Measurements from ENCODE around the gene ARMH1.

ARMH1 gene

DNA sequence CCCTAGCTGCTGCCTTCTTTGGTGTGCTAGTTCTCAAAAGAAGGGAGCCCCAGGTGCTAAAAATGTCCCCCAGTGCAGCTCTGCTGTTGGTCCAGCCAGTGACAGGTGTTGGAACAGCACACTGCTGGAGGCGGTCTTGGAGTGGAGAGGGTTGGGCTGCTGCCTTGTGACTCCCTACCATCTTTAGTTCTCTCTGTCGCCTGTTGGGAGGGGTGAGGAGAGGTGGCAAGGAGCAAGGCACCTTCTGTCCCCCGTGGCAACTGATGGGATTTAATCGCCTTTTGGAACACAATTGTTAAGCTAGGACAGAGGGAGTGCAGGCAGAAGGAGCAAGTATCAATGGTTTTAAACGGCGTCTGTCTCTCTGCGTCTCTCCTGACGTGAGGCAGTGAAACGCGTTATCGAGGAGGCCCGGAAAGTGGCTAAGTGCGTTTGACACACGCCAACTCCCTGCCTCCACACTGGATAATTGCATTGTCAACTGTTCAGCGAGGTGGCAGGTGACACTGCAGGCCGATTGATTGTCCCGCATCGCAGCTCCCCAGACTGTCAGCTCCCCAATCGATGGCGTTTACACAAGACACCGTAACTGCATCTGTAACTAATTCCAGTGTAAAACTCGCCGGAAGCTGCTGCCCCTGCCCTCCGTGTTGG lies 34.2 kb upstream of the ARMH1 start:
- DNase-seq (ENCODE audit: low spot score in 2 of 2), result no peak
- peaks cover 38% of the 10 kb centered on the region for H3K36me3 Mint-ChIP-seq
- ATAC-seq (ENCODE audit: low read depth), result no peak
- H3K27me3 Mint-ChIP-seq, result no peaks in the 10 kb centered on the region
- peaks cover 13% of the 10 kb centered on the region for H3K4me1 Mint-ChIP-seq
- H3K9me3 Mint-ChIP-seq, result no peaks in the 10 kb centered on the region
- H3K4me3 Mint-ChIP-seq, result no peak overlapping the region
- H3K27ac Mint-ChIP-seq, result no peak overlapping the region

DNA sequence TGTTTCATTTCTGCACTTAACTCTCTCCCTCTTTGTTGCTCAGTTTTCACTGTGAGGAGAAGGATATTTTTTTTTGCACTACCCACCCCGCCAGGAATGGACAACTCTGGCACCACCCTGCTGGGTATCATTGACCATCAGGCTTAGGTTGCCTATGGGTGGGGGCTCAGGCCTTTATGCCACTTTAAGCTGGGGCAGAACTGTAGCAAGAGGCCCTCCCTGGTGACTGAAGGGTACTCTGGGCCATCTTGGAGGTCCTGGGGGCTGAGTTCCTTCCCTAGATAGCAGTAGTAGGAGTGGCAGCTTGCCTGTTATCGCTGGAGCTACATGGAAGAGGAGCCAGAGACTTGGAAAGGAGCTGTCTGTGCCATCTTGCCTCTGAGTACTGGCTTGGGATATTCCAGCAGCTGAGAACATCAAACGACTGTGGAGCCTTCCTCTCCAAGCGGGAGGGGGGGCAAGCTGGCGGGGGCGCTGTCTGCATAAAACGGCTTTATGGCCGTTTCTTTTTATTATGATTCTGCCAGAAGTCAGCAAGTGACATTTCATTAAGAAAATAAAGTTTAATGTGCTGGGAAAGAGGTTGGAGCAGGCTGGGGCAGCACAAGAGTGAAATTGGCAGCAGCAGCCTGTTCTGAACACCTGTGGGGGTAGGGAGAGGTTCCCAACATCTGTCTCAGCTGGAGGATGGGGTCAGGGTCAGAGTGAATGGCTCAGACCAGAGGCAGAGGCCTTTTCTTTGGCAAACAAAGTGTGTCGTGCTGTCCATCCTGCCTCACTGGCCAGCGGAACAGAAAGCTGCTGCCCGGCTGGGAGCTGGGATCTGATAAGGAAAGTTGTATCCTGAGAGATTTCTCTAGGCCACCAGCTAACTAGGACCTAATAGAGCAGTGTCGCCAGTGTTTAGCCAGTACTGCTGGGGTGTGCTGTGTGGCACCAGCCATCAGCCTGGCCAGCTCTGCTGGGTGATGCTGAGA lies 33.1 kb upstream of the ARMH1 start:
- peak overlapping the region; percentile 79 for H3K27ac Mint-ChIP-seq
- no peak for ATAC-seq (ENCODE audit: low read depth)
- H3K4me1 Mint-ChIP-seq, result peaks cover 9% of the 10 kb centered on the region
- H3K27me3 Mint-ChIP-seq, result no peaks in the 10 kb centered on the region
- H3K4me3 Mint-ChIP-seq, result no peak overlapping the region
- DNase-seq (ENCODE audit: low spot score in 2 of 2), result no peak
- H3K9me3 Mint-ChIP-seq, result no peaks in the 10 kb centered on the region
- peaks cover 33% of the 10 kb centered on the region for H3K36me3 Mint-ChIP-seq

DNA sequence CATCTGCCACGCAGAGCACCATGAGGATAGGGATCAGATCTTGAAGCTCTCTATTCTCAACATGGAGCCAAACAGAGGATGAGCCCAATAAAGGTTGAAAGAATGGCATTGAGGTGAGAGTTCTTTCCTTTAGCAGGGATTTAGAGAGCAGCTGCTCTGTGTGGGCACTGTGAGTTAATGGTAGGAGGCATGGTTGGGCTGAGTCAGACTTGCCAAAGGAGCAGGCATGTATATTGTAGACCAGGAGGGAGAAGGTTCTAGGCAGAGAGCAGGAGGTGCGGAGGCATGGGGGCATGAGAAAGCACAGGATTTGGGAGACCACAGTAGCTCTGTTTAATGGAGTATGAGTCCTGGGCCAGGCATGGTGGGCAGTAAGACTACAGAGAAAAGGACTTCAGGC lies 32.3 kb upstream of the ARMH1 start:
- Mint-ChIP-seq H3K27me3 (no peaks in the 10 kb centered on the region), H3K36me3 (peaks cover 32% of the 10 kb centered on the region), H3K4me1 (peaks cover 9% of the 10 kb centered on the region), H3K9me3 (no peaks in the 10 kb centered on the region), H3K4me3 (no peak overlapping the region), H3K27ac (peak overlapping the region; percentile 79)
- ATAC-seq (ENCODE audit: low read depth) (no peak), DNase-seq (ENCODE audit: low spot score in 2 of 2) (no peak)

DNA sequence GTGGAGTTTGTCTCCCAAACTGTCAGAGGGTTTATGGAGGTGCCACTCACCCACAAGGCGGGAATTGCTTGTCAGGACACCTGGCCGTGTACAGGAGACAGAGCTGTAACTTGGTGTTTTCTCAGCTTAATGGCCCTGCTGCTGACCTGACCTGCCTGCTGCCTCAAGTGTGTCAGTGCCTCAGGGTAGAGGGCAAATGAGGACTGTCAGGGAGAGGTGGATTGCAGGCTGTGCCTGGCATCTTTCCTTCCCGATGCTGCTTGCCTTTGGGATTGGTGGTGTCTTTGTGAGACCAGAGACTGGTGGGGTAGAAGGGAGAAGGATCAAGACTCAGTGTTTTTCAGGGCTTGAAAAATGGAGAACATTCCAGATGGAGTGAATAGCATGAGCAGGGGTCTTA lies 31.6 kb upstream of the ARMH1 start:
- peaks cover 36% of the 10 kb centered on the region for H3K36me3 Mint-ChIP-seq
- ATAC-seq (ENCODE audit: low read depth), result no peak
- H3K27ac Mint-ChIP-seq, result no peak overlapping the region
- no peak for DNase-seq (ENCODE audit: low spot score in 2 of 2)
- no peaks in the 10 kb centered on the region for H3K9me3 Mint-ChIP-seq
- no peak overlapping the region for H3K4me3 Mint-ChIP-seq
- peaks cover 9% of the 10 kb centered on the region for H3K4me1 Mint-ChIP-seq
- no peaks in the 10 kb centered on the region for H3K27me3 Mint-ChIP-seq

DNA sequence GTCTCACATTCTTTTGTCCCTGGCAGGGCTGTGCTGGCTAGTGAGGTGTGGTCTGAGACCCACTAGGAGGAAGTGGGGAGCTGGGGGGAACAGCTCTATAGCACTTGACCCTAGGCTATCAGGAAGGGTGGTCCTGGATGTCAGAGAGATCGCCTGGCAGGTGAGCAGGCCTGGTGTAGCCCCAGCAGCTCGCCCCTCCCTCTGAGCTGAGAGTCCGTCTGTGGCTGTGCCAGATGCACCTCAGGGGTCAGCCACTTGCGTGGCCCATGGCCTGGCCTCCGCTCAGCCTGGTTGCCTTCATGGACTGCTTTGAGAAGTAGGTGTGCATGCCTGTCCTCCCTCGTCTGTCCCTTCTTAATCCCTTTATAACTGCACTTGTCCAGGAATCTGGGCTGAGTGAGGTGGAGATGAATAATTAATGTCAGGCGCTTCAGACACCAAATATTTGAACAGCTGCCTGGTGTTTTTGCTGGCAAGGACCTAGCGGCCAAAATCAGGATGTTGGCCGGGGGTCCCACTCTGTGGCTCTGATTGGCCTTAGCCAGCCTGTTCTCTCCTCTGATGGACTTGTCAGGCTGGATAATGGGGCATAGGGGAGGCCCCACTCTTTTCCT lies 30.7 kb upstream of the ARMH1 start:
- H3K36me3 Mint-ChIP-seq, result peaks cover 34% of the 10 kb centered on the region
- H3K27me3 Mint-ChIP-seq, result no peaks in the 10 kb centered on the region

DNA sequence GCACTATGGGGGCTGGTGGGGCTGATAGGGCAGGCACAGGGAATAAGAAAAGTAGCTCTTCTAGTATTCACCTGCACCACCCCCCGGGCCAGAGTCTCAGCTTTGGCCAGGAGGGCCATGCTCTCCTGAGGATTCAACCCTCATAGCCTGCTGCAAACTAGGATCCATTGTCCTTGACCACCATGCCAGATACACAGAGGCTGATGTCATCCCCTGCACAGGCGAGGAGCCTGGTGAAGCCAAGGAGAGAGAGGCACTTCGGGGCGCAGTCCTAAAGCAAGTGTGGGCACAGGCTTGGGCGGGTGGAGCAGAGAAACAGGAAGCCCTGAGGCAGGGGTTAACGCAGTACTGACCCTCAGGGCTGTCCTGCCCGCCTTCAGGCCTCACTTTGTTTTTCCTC lies 29.7 kb upstream of the ARMH1 start:
- no peak overlapping the region for H3K27ac Mint-ChIP-seq

More for the DNA sequence above, 30.7 kb upstream of the ARMH1 start:
- Mint-ChIP-seq H3K27ac (peak overlapping the region; percentile 12), H3K9me3 (no peaks in the 10 kb centered on the region), H3K4me3 (no peak overlapping the region), H3K4me1 (peaks cover 6% of the 10 kb centered on the region)
- DNase-seq (ENCODE audit: low spot score in 2 of 2), result no peak
- ATAC-seq (ENCODE audit: low read depth), result no peak

DNA sequence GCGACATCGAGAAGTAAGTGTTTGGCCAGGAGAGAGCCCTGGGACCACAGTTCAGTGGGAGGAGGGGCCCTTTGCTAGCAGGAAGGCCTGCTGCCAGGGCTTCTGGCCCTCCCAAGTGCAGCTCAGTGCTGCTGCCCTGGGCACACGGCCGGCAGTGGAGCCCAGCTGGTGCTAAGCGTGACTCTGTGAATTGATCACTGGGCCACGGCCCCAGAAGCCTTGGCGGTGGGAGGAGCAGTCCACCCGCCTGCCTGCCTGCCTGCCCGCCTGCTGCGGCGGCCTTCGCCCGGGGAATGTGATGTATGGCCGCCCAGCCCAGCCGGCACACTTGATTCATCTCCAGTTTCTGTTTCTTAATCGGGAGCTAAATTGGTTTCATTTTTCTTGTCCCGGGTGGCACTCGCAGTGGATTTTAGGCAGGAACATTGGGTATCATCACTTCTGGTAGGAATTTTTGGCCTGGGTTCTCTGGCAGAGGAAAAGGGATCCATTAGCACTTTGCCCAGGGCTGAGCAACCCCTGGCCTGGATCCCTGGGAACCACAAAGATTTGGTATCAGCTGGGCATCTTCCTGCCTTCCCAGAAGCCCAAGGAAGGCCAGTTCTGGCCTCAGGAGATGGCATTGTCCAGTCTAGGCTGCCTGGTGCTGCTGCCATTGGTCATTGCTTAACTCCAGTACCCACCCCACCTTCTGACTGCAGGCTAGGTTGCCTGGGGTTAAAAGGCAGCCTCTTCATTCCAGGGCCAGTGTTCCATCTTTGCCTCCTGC lies 28.9 kb upstream of the ARMH1 start:
- H3K9me3 Mint-ChIP-seq, result no peaks in the 10 kb centered on the region
- H3K4me3 Mint-ChIP-seq, result no peak overlapping the region
- H3K27ac Mint-ChIP-seq, result no peak overlapping the region
- H3K4me1 Mint-ChIP-seq, result peaks cover 6% of the 10 kb centered on the region
- H3K36me3 Mint-ChIP-seq, result peaks cover 39% of the 10 kb centered on the region
- DNase-seq (ENCODE audit: low spot score in 2 of 2) (no peak), ATAC-seq (ENCODE audit: low read depth) (no peak)
- H3K27me3 Mint-ChIP-seq, result no peaks in the 10 kb centered on the region

More for the DNA sequence above, 29.7 kb upstream of the ARMH1 start:
- H3K4me1 Mint-ChIP-seq, result peaks cover 6% of the 10 kb centered on the region
- peaks cover 39% of the 10 kb centered on the region for H3K36me3 Mint-ChIP-seq
- H3K27me3 Mint-ChIP-seq, result no peaks in the 10 kb centered on the region
- DNase-seq (ENCODE audit: low spot score in 2 of 2) (no peak), ATAC-seq (ENCODE audit: low read depth) (no peak)
- no peak overlapping the region for H3K4me3 Mint-ChIP-seq
- no peaks in the 10 kb centered on the region for H3K9me3 Mint-ChIP-seq

DNA sequence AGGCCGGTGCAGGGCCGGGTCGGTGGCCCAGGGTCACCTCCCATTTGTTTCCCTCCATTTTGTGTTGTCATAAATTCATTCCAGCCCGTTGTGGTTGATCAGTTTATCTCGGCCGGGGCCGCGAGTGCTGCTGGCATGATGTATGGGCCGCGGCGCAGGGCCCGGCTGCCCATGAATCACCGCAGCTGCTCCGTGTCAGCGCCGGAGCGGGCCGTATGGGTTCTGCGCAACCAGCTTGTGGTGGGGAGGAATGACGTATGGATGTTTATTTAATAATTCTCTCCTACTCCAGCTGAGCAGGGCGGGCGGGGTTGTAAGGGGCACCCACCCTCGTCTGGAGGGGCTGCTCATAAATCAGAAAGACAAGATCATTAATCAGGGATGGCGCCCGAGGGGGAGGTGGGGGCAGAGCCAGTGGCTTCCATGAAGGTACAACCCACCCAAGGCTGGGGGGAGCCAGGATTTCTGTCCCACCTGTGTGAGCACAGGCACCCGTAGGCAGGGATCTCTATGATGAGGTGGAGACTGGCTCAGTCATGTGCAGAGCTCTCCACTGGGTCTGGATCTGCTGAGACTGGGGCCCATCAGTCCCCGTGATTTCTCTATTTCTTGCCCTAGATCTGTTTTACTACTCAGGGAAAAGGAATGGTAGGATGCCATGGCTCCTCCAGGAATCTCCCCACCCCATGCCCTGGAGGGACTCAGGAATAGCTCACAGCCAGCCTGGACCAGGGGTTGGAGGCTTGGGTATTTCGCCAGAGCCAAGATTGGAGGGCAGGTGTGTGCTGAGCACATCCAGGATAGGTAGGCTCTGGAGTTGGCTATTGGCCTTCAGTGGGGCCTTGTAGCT lies 28.0 kb upstream of the ARMH1 start:
- no peaks in the 10 kb centered on the region for H3K27me3 Mint-ChIP-seq
- DNase-seq (ENCODE audit: low spot score in 2 of 2), result no peak
- ATAC-seq (ENCODE audit: low read depth), result no peak
- H3K9me3 Mint-ChIP-seq, result no peaks in the 10 kb centered on the region
- peaks cover 42% of the 10 kb centered on the region for H3K36me3 Mint-ChIP-seq
- peaks cover 6% of the 10 kb centered on the region for H3K4me1 Mint-ChIP-seq
- no peak overlapping the region for H3K4me3 Mint-ChIP-seq
- no peak overlapping the region for H3K27ac Mint-ChIP-seq

DNA sequence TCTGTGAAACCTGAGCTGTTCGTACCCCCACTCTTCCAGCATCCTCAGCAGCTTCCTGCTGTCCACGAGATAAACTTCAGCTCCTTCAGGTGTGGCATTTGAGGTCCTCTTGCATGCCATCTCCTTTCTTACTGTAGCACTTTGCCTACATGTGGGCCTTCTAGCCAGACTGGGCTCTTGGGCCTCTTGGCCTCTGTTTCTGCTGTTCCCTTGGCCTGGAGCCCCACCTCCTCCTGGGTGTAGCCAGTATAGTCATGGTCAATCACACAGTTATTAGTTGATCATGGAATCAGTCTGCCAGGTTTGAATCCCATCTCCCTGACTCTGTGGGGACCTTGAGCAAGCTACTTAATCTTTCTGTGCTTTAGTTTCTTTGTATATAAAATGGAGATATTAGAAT lies 26.6 kb upstream of the ARMH1 start:
- no peaks in the 10 kb centered on the region for H3K9me3 Mint-ChIP-seq
- no peaks in the 10 kb centered on the region for H3K27me3 Mint-ChIP-seq
- DNase-seq (ENCODE audit: low spot score in 2 of 2), result no peak
- no peaks in the 10 kb centered on the region for H3K4me1 Mint-ChIP-seq
- H3K27ac Mint-ChIP-seq, result peak overlapping the region; percentile 48
- no peak for ATAC-seq (ENCODE audit: low read depth)
- peaks cover 35% of the 10 kb centered on the region for H3K36me3 Mint-ChIP-seq
- H3K4me3 Mint-ChIP-seq, result no peak overlapping the region

DNA sequence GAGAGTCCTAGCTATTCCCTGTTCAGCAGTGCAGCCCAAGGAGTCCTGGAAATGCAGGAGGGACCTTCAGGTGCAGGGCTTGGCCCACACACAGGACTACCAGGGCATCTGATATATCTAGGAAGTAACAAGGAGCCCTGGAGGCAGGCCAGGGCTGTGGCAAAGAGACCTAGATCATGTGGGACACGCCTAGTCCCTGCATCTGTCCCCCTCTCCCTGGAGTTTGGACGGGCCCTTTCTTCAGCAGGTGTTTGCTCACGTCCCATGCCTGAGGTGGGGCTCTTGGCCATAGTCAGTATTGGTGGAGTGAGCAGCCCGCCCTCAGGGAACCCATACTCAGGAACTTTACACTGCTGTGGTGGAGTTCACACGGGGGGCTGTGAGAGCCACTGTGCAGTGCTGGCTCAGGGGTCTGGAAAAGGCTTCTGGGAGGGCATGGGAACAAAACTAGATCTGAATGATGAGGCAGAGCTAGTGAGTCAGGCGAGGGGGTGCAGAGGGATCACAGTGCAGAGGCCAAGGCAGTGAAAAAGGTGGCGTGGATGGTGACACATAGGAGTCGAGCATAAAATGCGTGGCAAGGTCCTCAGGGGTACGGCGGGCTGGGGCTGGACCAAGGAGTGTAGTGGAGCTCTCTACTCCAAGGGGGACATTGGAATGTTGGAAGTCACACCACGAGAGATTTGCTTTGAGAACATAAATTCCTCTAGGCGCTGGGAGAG lies 25.8 kb upstream of the ARMH1 start:
- no peak for ATAC-seq (ENCODE audit: low read depth)
- no peak for DNase-seq (ENCODE audit: low spot score in 2 of 2)
- H3K36me3 Mint-ChIP-seq, result peaks cover 31% of the 10 kb centered on the region
- H3K27ac Mint-ChIP-seq, result no peak overlapping the region
- no peaks in the 10 kb centered on the region for H3K4me1 Mint-ChIP-seq
- H3K4me3 Mint-ChIP-seq, result no peak overlapping the region
- H3K27me3 Mint-ChIP-seq, result no peaks in the 10 kb centered on the region
- H3K9me3 Mint-ChIP-seq, result no peaks in the 10 kb centered on the region

DNA sequence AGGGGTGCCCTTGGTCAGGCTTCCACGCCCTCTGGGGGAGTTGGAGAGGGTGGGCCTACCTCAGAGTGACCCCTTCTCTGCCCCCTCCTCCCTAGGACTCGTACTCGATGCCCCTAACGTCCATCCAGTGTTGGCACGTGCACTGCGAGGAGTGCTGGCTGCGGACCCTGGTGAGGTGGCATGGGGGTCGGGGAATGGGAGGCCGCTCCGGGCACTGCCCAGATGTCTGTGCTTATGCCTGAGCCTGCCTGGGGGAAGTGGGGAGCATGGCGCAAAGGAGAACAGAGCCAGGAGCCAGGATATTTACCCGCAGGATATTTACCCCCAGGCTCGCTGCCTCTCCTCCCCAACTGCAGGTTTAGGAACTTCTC lies 24.7 kb upstream of the ARMH1 start:
- ATAC-seq (ENCODE audit: low read depth), result no peak
- H3K4me1 Mint-ChIP-seq, result no peaks in the 10 kb centered on the region
- DNase-seq (ENCODE audit: low spot score in 2 of 2), result no peak
- peaks cover 29% of the 10 kb centered on the region for H3K36me3 Mint-ChIP-seq
- no peak overlapping the region for H3K4me3 Mint-ChIP-seq
- no peaks in the 10 kb centered on the region for H3K9me3 Mint-ChIP-seq
- no peak overlapping the region for H3K27ac Mint-ChIP-seq
- no peaks in the 10 kb centered on the region for H3K27me3 Mint-ChIP-seq

DNA sequence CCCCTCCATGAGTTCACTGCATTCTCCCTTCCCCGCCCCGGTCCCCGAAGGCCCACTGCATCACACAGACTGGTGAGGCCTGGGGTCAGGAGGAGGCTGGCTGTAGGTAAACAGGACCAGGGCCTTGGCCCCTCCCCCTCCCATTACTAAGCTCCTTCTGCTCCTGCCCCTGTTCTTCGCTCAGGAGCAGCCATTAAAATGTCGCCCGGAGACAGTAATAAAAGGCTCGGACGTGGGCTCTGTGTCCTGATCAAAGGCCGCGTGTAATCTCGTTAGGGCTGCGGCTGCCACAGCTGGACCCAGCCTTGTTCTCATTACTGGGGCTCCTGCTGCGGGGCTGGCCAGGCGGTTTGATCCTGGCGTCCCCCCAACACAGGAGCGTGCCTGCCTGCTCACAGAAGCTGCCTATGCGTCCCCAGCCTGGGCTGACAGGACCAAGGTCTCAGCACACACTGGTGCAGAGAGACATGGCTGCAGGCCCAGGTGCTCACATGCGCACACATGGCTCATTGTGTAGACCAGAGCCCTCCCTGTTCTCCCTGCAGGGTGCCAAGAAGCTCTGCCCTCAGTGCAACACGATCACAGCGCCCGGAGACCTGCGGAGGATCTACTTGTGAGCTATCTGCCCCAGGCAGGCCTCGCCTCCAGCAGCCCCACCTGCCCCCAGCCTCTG lies 24.2 kb upstream of the ARMH1 start:
- no peaks in the 10 kb centered on the region for H3K9me3 Mint-ChIP-seq

More for the DNA sequence above, 24.2 kb upstream of the ARMH1 start:
- Mint-ChIP-seq H3K4me3 (no peak overlapping the region), H3K27me3 (no peaks in the 10 kb centered on the region), H3K36me3 (peaks cover 26% of the 10 kb centered on the region), H3K4me1 (no peaks in the 10 kb centered on the region), H3K27ac (no peak overlapping the region)
- no peak for ATAC-seq (ENCODE audit: low read depth)
- DNase-seq (ENCODE audit: low spot score in 2 of 2), result no peak

Data from memory B cell (primary cell).